SK-N-MC (cell line): ENCODE results near the gene DSCAM.

Source experiments
- EZH2 ChIP-seq: fragments of 200-600 bp; sonication (generic); IDR thresholded peaks from one replicate; pipeline ENCODE4 v1.6.1; 2017; ENCODE audit warnings: antibody characterized with exemption
- FOXP2 ChIP-seq: optimal IDR thresholded peaks from 2 replicates; pipeline ENCODE3; 2011; ENCODE audit warnings: mild to moderate bottlenecking, moderate library complexity; ENCODE audit not compliant: insufficient read depth; ENCODE audit errors: extremely low read length, control extremely low read depth

DNA sequence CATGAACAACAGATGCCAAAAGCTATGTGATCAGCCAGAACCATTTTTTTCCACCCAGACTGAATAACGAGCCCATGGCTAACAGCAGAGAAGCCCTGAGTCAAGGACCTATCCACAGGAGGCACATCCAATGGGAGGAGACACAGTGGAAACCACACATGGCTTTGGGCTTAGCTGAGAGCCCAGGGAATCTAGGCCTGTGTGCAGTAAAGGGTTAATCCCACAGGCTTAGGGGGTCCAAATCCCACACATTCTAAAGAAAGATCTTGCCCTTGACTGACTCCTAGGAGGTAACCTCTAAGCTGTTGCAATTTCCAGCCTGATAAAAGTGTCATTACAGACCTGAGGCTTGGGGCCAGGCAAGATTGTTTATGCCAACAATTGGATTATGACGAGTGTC lies 194.5 kb downstream of the DSCAM start:
- TF ChIP-seq EZH2 = no peak
- TF ChIP-seq FOXP2 = no peak
